Gastroesophageal sphincter (tissue), 3 donors: ENCODE data around the gene TCF7L2.

Experiments used
- POLR2A ChIP-seq, 2 donors: fragments of 450-650 bp; IDR thresholded peaks; one replicate each; pipeline ENCODE4 v1.6.1; 2017; ENCODE audit warnings: antibody characterized with exemption in 2 of 2, mild to moderate bottlenecking in 2 of 2, moderate library complexity in 1 of 2
- POLR2AphosphoS5 ChIP-seq: sonication (generic); formaldehyde crosslinking; IDR thresholded peaks from one replicate; pipeline ENCODE4 v1.6.1; 2017; ENCODE audit warnings: antibody characterized with exemption
- TF ChIP-seq, protein P1 (sequence below), 4 experiments: fragments of 200-600 bp in 2 of 4; fragments of 450-650 bp in 2 of 4; sonication (generic) in 1 of 4; IDR thresholded peaks; one replicate each; pipeline ENCODE4 v1.5.1; 2017 to 2019; ENCODE audit warnings: antibody characterized with exemption in 4 of 4, mild to moderate bottlenecking in 2 of 4, moderate library complexity in 2 of 4

DNA sequence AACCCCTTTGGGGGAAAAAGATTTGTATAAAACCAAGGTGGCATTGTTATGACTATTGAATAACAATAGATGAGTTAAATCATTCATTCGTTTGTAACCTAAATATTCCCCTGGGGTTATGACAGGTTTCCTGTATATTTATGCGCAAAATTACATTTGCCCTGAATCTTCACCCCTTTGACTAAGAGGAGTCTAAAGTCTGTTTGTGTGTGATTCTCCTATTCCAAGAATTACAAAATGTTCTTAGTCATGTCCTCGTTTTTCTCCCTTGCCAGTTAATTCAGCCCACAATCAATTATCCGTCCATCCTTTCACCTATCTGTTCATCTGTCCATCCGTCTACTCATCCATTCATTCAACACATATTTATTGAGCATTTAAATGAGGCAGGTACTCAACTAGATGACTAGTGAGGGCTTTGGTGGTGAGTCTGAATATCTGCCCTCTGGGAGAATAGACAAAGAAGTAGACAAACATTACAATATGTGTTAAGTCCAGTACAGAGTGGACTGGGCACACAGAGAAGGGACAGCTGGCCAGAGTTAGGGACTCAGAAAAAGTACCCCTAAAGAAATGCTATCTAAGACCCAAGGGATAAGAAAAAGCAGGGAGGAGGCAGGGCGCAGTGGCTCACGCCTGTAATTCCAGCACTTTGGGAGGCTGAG is 35.6 kb upstream of the TCF7L2 start:
- TF ChIP-seq POLR2A (IDR thresholded peaks at IDR 0.05) (no peak), POLR2AphosphoS5 (no peak)
- TF ChIP-seq, protein P1, sequence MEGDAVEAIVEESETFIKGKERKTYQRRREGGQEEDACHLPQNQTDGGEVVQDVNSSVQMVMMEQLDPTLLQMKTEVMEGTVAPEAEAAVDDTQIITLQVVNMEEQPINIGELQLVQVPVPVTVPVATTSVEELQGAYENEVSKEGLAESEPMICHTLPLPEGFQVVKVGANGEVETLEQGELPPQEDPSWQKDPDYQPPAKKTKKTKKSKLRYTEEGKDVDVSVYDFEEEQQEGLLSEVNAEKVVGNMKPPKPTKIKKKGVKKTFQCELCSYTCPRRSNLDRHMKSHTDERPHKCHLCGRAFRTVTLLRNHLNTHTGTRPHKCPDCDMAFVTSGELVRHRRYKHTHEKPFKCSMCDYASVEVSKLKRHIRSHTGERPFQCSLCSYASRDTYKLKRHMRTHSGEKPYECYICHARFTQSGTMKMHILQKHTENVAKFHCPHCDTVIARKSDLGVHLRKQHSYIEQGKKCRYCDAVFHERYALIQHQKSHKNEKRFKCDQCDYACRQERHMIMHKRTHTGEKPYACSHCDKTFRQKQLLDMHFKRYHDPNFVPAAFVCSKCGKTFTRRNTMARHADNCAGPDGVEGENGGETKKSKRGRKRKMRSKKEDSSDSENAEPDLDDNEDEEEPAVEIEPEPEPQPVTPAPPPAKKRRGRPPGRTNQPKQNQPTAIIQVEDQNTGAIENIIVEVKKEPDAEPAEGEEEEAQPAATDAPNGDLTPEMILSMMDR (IDR thresholded peaks at IDR 0.05) = no peak
